SK-N-SH treated with all-trans-retinoic acid at 6 μM for 48 hours (cell line): ENCODE results near the gene RHBDF2.

Experiments
- ARNTL ChIP-seq: fragments of 450-650 bp; formaldehyde crosslinking; IDR thresholded peaks from 2 replicates; pipeline ENCODE4 v1.5.0; 2020; ENCODE audit warnings: low read depth, mild to moderate bottlenecking, moderate library complexity, borderline replicate concordance
- OSR1 ChIP-seq: fragments of 250-450 bp; sonication (Bioruptor Pico); IDR thresholded peaks from 2 replicates; pipeline ENCODE4 v1.8.0; 2022; ENCODE audit warnings: moderate library complexity, mild to moderate bottlenecking, inconsistent platforms
- PATZ1 ChIP-seq: fragments of 250-450 bp; sonication (Bioruptor Pico); IDR thresholded peaks from 2 replicates; pipeline ENCODE4 v1.8.0; 2020; ENCODE audit warnings: mild to moderate bottlenecking, moderate library complexity, borderline replicate concordance
- RARB ChIP-seq: fragments of 250-450 bp; sonication (Bioruptor Pico); IDR thresholded peaks from 2 replicates; pipeline ENCODE4 v1.8.0; 2021; ENCODE audit warnings: mild to moderate bottlenecking, moderate library complexity
- SNAI2 ChIP-seq: fragments of 250-450 bp; sonication (Bioruptor Pico); IDR thresholded peaks from 2 replicates; pipeline ENCODE4 v1.5.0; 2020; ENCODE audit warnings: mild to moderate bottlenecking, moderate library complexity
- TCF4 ChIP-seq: fragments of 250-450 bp; sonication (Bioruptor Pico); IDR thresholded peaks from 2 replicates; pipeline ENCODE4 v1.8.0; 2021; ENCODE audit warnings: mild to moderate bottlenecking, moderate library complexity, borderline replicate concordance
- ZFP30 ChIP-seq: fragments of 450-650 bp; formaldehyde crosslinking; IDR thresholded peaks from 2 replicates; pipeline ENCODE4 v1.5.0; 2022; ENCODE audit warnings: mild to moderate bottlenecking, moderate library complexity
- ZNF70 ChIP-seq: fragments of 450-650 bp; formaldehyde crosslinking; IDR thresholded peaks from 2 replicates; pipeline ENCODE4 v1.5.0; 2020; ENCODE audit warnings: mild to moderate bottlenecking, moderate library complexity
- TF ChIP-seq, protein P1 (sequence below): fragments of 250-450 bp; sonication (Bioruptor Pico); IDR thresholded peaks from 2 replicates; pipeline ENCODE4 v1.5.0; 2020; ENCODE audit warnings: mild to moderate bottlenecking, moderate library complexity

DNA sequence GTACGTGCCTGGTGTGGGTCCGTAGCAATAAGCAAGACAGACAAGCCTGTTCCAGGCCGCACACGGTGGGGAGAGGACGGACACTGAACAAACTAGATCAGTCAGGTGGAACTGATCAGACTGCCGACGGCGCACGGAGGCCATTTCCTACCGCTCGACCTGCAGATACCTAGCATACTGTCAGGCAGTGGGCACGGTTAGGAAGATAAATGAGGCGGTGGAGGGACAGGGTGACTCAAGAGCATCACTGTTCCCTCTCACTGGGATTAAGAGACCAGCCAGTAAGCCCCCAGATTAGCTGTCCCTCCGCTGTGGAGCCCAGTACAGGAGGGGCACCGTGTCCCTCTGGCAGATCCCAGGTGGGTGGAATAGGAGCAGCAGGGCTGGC, 29.0 kb downstream of the RHBDF2 start:
- no peak for TF ChIP-seq PATZ1 (CRISPR knock-in tag)
- TF ChIP-seq, protein P1, sequence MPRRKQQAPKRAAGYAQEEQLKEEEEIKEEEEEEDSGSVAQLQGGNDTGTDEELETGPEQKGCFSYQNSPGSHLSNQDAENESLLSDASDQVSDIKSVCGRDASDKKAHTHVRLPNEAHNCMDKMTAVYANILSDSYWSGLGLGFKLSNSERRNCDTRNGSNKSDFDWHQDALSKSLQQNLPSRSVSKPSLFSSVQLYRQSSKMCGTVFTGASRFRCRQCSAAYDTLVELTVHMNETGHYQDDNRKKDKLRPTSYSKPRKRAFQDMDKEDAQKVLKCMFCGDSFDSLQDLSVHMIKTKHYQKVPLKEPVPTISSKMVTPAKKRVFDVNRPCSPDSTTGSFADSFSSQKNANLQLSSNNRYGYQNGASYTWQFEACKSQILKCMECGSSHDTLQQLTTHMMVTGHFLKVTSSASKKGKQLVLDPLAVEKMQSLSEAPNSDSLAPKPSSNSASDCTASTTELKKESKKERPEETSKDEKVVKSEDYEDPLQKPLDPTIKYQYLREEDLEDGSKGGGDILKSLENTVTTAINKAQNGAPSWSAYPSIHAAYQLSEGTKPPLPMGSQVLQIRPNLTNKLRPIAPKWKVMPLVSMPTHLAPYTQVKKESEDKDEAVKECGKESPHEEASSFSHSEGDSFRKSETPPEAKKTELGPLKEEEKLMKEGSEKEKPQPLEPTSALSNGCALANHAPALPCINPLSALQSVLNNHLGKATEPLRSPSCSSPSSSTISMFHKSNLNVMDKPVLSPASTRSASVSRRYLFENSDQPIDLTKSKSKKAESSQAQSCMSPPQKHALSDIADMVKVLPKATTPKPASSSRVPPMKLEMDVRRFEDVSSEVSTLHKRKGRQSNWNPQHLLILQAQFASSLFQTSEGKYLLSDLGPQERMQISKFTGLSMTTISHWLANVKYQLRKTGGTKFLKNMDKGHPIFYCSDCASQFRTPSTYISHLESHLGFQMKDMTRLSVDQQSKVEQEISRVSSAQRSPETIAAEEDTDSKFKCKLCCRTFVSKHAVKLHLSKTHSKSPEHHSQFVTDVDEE (CRISPR knock-in tag), result no peak
- TF ChIP-seq SNAI2, result no peak
- TF ChIP-seq TCF4, result no peak
- TF ChIP-seq RARB (CRISPR knock-in tag), result no peak
- no peak for TF ChIP-seq OSR1 (CRISPR knock-in tag)
- TF ChIP-seq ARNTL, result no peak
- TF ChIP-seq ZNF70, result no peak
- TF ChIP-seq ZFP30, result no peak
